Smooth muscle cell (in vitro differentiated cells): Measurements from ENCODE around the gene PSORS1C2. TPM values are rescaled to one million over a fixed set of nuclear protein-coding genes. Genes with fewer than 3 reads are reported as not detected.

Experiments
- DNase-seq: peaks from one replicate; lab custom pipeline; 2025; ENCODE audit not compliant: unreplicated experiment; lab: John Stamatoyannopoulos, UW
- H2AFZ ChIP-seq: fragments of 200-600 bp; sonication (generic); 2 replicates; pipeline ENCODE4 v1.6.0; 2016; ENCODE audit warnings: antibody characterized with exemption, low read depth, mild to moderate bottlenecking
- H3F3A ChIP-seq: fragments of 200-600 bp; sonication (generic); 2 replicates; pipeline ENCODE4 v1.6.0; 2017; ENCODE audit warnings: antibody characterized with exemption, low read depth
- H3K27ac ChIP-seq: fragments of 200-600 bp; sonication (generic); 2 replicates; pipeline ENCODE4 v1.5.1; 2016; ENCODE audit warnings: low read depth, mild to moderate bottlenecking
- H3K27me3 ChIP-seq: fragments of 200-600 bp; sonication (generic); 2 replicates; pipeline ENCODE4 v1.6.1; 2016; ENCODE audit warnings: low read depth, mild to moderate bottlenecking
- H3K36me3 ChIP-seq: fragments of 200-600 bp; sonication (generic); 2 replicates; pipeline ENCODE4 v1.5.1; 2016; ENCODE audit warnings: low read depth
- H3K4me1 ChIP-seq: fragments of 200-600 bp; sonication (generic); 2 replicates; pipeline ENCODE4 v1.5.1; 2016; ENCODE audit warnings: low read depth
- H3K4me2 ChIP-seq: fragments of 200-600 bp; sonication (generic); 2 replicates; pipeline ENCODE4 v1.6.0; 2016; ENCODE audit warnings: mild to moderate bottlenecking
- H3K4me3 ChIP-seq: fragments of 200-600 bp; sonication (generic); 2 replicates; pipeline ENCODE4 v1.5.1; 2016; ENCODE audit warnings: mild to moderate bottlenecking
- H3K79me2 ChIP-seq: fragments of 200-600 bp; sonication (generic); 2 replicates; pipeline ENCODE4 v1.6.0; 2016; ENCODE audit warnings: low read depth, mild to moderate bottlenecking
- H3K9ac ChIP-seq: fragments of 200-600 bp; sonication (generic); 2 replicates; pipeline ENCODE4 v1.6.0; 2016; ENCODE audit warnings: low read depth
- H3K9me3 ChIP-seq: fragments of 200-600 bp; sonication (generic); replicated peaks from 2 replicates; pipeline ENCODE4 v1.5.1; 2016; ENCODE audit warnings: low read depth
- H4K20me1 ChIP-seq: fragments of 200-600 bp; sonication (generic); 2 replicates; pipeline ENCODE4 v1.6.0; 2016; ENCODE audit warnings: low read depth
- WGBS: methylation state at CpG from one replicate; pipeline ENCODE4 v1.1.7; 2016; ENCODE audit warnings: low lambda C conversion rate; 5-methylcytosine and 5-hydroxymethylcytosine counted together
- polyA plus RNA-seq: library from polyadenylated mRNA; unstranded; fragments of >200 nt; fragmentation: Nextera tagmentation; extraction: Ambion mirVana; gene quantifications from 2 replicates; pipeline ENCODE4 v1.2.1, GENCODE V29; 2016
- total RNA-seq: library from RNA; depleted of rRNA; stranded (reverse); fragments of >200 nt; gene quantifications from 2 replicates; pipeline ENCODE4 v1.2.3, GENCODE V29; 2014
- TF ChIP-seq, protein P1 (sequence below): fragments of 200-600 bp; sonication (generic); IDR thresholded peaks from 2 replicates; pipeline ENCODE4 v1.5.1; 2017; ENCODE audit warnings: borderline replicate concordance, mild to moderate bottlenecking, antibody characterized with exemption; ENCODE audit not compliant: insufficient read depth, poor library complexity, severe bottlenecking

The PSORS1C2 gene
- total and polyA plus RNA-seq, 2 experiments from 2014 or later = 0.49 to 1.1 TPM

GRCh38 chr6:31143148-31143547, 4.3 kb upstream of the PSORS1C2 start:
- no peak overlapping the region for H3K4me3 ChIP-seq
- no peaks in the 10 kb centered on the region for H3F3A ChIP-seq
- H3K4me1 ChIP-seq = peaks cover 8% of the 10 kb centered on the region
- DNase-seq = no peak
- TF ChIP-seq, protein P1, sequence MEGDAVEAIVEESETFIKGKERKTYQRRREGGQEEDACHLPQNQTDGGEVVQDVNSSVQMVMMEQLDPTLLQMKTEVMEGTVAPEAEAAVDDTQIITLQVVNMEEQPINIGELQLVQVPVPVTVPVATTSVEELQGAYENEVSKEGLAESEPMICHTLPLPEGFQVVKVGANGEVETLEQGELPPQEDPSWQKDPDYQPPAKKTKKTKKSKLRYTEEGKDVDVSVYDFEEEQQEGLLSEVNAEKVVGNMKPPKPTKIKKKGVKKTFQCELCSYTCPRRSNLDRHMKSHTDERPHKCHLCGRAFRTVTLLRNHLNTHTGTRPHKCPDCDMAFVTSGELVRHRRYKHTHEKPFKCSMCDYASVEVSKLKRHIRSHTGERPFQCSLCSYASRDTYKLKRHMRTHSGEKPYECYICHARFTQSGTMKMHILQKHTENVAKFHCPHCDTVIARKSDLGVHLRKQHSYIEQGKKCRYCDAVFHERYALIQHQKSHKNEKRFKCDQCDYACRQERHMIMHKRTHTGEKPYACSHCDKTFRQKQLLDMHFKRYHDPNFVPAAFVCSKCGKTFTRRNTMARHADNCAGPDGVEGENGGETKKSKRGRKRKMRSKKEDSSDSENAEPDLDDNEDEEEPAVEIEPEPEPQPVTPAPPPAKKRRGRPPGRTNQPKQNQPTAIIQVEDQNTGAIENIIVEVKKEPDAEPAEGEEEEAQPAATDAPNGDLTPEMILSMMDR = no peak
- no peaks in the 10 kb centered on the region for H3K79me2 ChIP-seq
- H2AFZ ChIP-seq = no peak overlapping the region
- H3K9ac ChIP-seq = no peak overlapping the region
- H3K4me2 ChIP-seq = no peak overlapping the region
- no peaks in the 10 kb centered on the region for H3K9me3 ChIP-seq
- H3K27ac ChIP-seq = no peak overlapping the region
- no peaks in the 10 kb centered on the region for H3K36me3 ChIP-seq
- no peaks in the 10 kb centered on the region for H4K20me1 ChIP-seq
- 27% methylated on average over 11 of the region's 11 CpGs for WGBS
- no peaks in the 10 kb centered on the region for H3K27me3 ChIP-seq

DNA sequence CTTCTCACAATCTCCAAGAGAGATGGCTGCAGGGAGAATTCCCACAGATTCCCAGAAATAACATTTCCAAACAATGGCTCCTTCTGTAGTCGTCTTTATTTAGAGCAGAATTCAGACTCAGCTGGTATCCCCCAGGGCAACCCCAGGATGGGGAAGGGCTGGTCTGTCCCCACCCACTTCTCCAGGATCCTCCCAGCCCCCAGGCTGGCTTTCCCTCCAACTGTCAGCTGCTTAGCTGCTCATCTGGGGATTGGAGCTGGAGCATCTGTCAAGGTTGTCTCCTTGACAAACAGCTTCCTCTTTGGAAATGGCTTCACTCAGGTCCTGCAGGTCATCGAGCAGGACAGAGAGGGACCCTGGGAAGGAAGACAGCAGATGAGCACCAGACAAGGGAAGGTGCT, 3.5 kb upstream of the PSORS1C2 start:
- no peak overlapping the region for H2AFZ ChIP-seq
- H3K79me2 ChIP-seq = no peaks in the 10 kb centered on the region
- no peaks in the 10 kb centered on the region for H3K9me3 ChIP-seq
- TF ChIP-seq, protein P1 = no peak
- H3F3A ChIP-seq = no peaks in the 10 kb centered on the region
- no peak overlapping the region for H3K4me2 ChIP-seq
- no peaks in the 10 kb centered on the region for H3K36me3 ChIP-seq
- no peak for DNase-seq
- H3K4me3 ChIP-seq = no peak overlapping the region
- no peaks in the 10 kb centered on the region for H4K20me1 ChIP-seq
- WGBS = 60% methylated on average over 2 of the region's 2 CpGs
- no peaks in the 10 kb centered on the region for H3K27me3 ChIP-seq
- H3K9ac ChIP-seq = no peak overlapping the region
- peaks cover 8% of the 10 kb centered on the region for H3K4me1 ChIP-seq
- no peak overlapping the region for H3K27ac ChIP-seq

DNA sequence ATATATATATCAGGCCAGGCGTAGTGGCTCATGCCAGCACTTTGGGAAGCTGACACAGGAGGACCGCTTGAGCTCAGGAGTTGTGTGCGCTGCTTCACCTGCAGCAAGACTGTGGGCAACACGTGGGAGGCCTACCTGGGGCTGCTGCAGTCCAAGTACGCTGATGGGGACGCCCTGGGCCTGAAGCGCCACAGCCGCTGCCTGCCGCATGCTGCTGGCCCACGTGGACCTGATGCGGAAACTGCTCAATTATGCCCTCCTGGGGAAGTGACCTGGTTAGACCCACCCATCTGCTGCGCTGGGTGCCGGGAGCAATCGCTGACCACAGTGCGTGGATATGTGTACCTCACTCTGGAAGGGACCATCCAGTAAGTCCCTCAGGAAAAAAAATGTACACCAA, 1.8 kb upstream of the PSORS1C2 start:
- no peak overlapping the region for H3K4me2 ChIP-seq
- TF ChIP-seq, protein P1 = no peak
- H3K79me2 ChIP-seq = no peaks in the 10 kb centered on the region
- no peak overlapping the region for H3K27ac ChIP-seq
- H3K27me3 ChIP-seq = no peaks in the 10 kb centered on the region
- no peak overlapping the region for H2AFZ ChIP-seq
- no peaks in the 10 kb centered on the region for H3K9me3 ChIP-seq
- H3K4me3 ChIP-seq = no peak overlapping the region
- no peaks in the 10 kb centered on the region for H4K20me1 ChIP-seq
- H3F3A ChIP-seq = no peaks in the 10 kb centered on the region
- H3K9ac ChIP-seq = no peak overlapping the region
- H3K36me3 ChIP-seq = no peaks in the 10 kb centered on the region
- WGBS = 88% methylated on average over 15 of the region's 15 CpGs
- peaks cover 8% of the 10 kb centered on the region for H3K4me1 ChIP-seq
- DNase-seq = no peak

DNA sequence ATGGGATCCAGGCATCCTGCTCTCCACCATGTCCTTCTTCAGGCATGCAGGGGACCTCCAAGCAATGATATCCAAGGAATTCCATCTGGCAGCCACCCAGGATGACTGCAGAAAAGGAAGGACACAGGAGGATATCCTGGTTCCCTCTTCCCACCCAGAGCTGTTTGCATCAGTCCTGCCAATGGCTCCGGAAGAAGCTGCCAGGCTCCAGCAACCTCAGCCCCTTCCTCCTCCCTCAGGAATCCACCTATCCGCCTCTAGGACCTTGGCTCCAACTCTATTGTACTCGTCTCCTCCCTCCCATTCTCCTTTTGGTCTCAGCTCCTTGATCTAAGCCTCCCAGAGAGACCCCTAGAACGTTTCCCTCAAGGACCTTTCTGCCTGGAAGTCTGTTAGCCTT, 733 bp upstream of the PSORS1C2 start:
- H3K27ac ChIP-seq = no peak overlapping the region
- H2AFZ ChIP-seq = no peak overlapping the region
- H3K4me1 ChIP-seq = peaks cover 8% of the 10 kb centered on the region
- no peaks in the 10 kb centered on the region for H3K27me3 ChIP-seq
- no peaks in the 10 kb centered on the region for H3K9me3 ChIP-seq
- no peaks in the 10 kb centered on the region for H3K36me3 ChIP-seq
- 16% methylated on average over 4 of the region's 4 CpGs for WGBS
- no peak overlapping the region for H3K9ac ChIP-seq
- no peaks in the 10 kb centered on the region for H3K79me2 ChIP-seq
- DNase-seq = no peak
- TF ChIP-seq, protein P1 = no peak
- no peaks in the 10 kb centered on the region for H3F3A ChIP-seq
- H3K4me3 ChIP-seq = no peak overlapping the region
- no peak overlapping the region for H3K4me2 ChIP-seq
- no peaks in the 10 kb centered on the region for H4K20me1 ChIP-seq
